Stomach (tissue), 4 donors: Measurements from ENCODE around the gene PRSS16.

Experiments used
- EP300 ChIP-seq: sonication (generic); formaldehyde crosslinking; IDR thresholded peaks from one replicate; pipeline ENCODE4 v1.6.1; 2017; ENCODE audit warnings: antibody characterized with exemption
- TF ChIP-seq, protein P1 (sequence below), 7 experiments: fragments of 450-650 bp in 4 of 7; fragments of 200-600 bp in 3 of 7; sonication (generic) in 3 of 7; IDR thresholded peaks; one replicate each; pipeline ENCODE4 v1.5.1; 2016 to 2019; ENCODE audit warnings: antibody characterized with exemption in 7 of 7, control low read depth in 2 of 7, mild to moderate bottlenecking in 1 of 7

DNA sequence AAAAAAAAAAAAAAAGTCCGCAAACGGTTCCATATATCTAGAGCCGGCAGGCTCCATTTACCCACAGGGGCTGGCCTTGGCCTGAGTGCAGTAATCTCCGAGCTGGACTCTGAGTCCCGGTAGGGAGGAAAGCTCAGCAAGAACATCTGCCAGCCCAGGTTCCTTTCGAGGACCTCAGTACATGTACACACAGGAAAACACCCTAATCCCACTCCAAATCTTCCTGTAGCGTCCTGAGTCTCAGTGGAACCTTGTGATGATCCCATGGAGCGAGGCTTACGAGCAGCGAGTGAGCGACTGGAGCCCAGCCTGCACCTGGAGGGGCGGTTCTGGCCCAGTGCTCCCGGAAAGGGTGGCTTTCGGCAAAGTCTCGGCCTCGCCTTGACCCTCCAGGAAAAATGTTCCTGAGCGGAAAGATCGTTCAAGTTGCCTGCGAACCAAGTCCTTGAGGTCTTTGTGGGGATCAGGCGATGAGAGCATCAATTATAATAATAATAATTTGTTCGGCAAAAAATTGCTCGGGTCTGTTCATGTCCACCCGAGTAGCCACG, 32.1 kb downstream of the PRSS16 start:
- TF ChIP-seq, protein P1, sequence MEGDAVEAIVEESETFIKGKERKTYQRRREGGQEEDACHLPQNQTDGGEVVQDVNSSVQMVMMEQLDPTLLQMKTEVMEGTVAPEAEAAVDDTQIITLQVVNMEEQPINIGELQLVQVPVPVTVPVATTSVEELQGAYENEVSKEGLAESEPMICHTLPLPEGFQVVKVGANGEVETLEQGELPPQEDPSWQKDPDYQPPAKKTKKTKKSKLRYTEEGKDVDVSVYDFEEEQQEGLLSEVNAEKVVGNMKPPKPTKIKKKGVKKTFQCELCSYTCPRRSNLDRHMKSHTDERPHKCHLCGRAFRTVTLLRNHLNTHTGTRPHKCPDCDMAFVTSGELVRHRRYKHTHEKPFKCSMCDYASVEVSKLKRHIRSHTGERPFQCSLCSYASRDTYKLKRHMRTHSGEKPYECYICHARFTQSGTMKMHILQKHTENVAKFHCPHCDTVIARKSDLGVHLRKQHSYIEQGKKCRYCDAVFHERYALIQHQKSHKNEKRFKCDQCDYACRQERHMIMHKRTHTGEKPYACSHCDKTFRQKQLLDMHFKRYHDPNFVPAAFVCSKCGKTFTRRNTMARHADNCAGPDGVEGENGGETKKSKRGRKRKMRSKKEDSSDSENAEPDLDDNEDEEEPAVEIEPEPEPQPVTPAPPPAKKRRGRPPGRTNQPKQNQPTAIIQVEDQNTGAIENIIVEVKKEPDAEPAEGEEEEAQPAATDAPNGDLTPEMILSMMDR (IDR thresholded peaks at IDR 0.05), result no peak
- no peak for TF ChIP-seq EP300
